ENCODE measurements around the gene MTHFR. TPM values are rescaled to one million over a fixed set of nuclear protein-coding genes. Genes with fewer than 3 reads are reported as not detected.

MTHFR gene
- total and polyA plus RNA-seq, 4 donors, result 5.5 to 29.0 (median 18.3) TPM

DNA sequence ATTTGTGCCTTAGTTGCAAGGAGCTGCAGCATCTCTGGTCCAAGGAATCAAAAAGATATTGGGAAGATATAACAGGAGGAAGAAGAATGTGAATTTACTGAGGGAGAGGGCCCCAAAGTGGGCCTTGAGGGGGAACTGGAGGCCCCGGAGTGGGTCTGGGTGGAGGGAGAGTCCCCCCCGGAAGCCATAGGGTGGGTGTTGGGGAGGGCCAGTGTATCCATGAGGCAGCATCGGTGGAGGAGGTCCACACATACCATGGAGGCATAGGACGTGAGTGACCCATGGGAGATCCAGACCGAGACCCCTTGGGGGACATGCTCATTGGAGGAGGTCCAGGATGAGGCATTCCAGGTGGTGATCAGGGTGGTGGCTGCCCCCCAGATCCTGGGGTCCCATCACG is 44.5 kb downstream of the MTHFR start:
- DNase-seq (ENCODE audit: low spot score), result no peak
- peaks cover 0 to 5% (median 0%) of the 10 kb centered on the region in 4 donors for H3K4me1 ChIP-seq (ENCODE audit: control insufficient read depth in 4 of 4, insufficient read depth in 4 of 4, low read length in 3 of 4)
- peaks cover 0 to 6% (median 0%) of the 10 kb centered on the region in 4 donors for H3K27me3 ChIP-seq (ENCODE audit: control insufficient read depth in 4 of 4, insufficient read depth in 4 of 4, low read length in 3 of 4)
- no peak overlapping the region for H3K4me3 ChIP-seq (ENCODE audit: low read depth in 1 of 3, low read length in 3 of 3)
- TF ChIP-seq, protein P1, sequence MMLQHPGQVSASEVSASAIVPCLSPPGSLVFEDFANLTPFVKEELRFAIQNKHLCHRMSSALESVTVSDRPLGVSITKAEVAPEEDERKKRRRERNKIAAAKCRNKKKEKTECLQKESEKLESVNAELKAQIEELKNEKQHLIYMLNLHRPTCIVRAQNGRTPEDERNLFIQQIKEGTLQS (IDR thresholded peaks at IDR 0.05), result no peak
- TF ChIP-seq GABPA (IDR thresholded peaks at IDR 0.05 in 1 of 2, conservative IDR thresholded peaks at IDR 0.05 in 1 of 2), result no peak
- TF ChIP-seq TAF1 (conservative IDR thresholded peaks at IDR 0.05), result no peak
- TF ChIP-seq, protein P2, sequence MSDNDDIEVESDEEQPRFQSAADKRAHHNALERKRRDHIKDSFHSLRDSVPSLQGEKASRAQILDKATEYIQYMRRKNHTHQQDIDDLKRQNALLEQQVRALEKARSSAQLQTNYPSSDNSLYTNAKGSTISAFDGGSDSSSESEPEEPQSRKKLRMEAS (IDR thresholded peaks at IDR 0.05), result no peak
- TF ChIP-seq YY1 (IDR thresholded peaks at IDR 0.05), result no peak
- TF ChIP-seq FOXA1 (IDR thresholded peaks at IDR 0.05), result no peak
- TF ChIP-seq REST (IDR thresholded peaks at IDR 0.05), result no peak
- no peak for TF ChIP-seq NR2F2 (IDR thresholded peaks at IDR 0.05)
- no peak for TF ChIP-seq SP1 (IDR thresholded peaks at IDR 0.05)
- TF ChIP-seq RXRA (IDR thresholded peaks at IDR 0.05), result no peak
- no peak for TF ChIP-seq RAD21 (IDR thresholded peaks at IDR 0.05)
- no peak for TF ChIP-seq FOXA2 (IDR thresholded peaks at IDR 0.05)
- no peak for TF ChIP-seq CTCF (IDR thresholded peaks at IDR 0.05; ENCODE audit: low read depth, low read length, missing input control)
- no peak for TF ChIP-seq HNF4A (conservative IDR thresholded peaks at IDR 0.05)
- TF ChIP-seq ZBTB33 (IDR thresholded peaks at IDR 0.05), result no peak
- WGBS, result 84% methylated on average over 6 of the region's 6 CpGs
- no peak overlapping the region for H3K9ac ChIP-seq (ENCODE audit: low read depth in 1 of 2, low read length in 2 of 2)
- no peaks in the 10 kb centered on the region for H3K9me3 ChIP-seq (ENCODE audit: control insufficient read depth in 4 of 4, low read length in 3 of 4)
- H3K36me3 ChIP-seq (ENCODE audit: control insufficient read depth in 4 of 4, insufficient read depth in 3 of 4, low read depth in 1 of 4, low read length in 3 of 4), result no peaks in the 10 kb centered on the region
- H3K27ac ChIP-seq (ENCODE audit: low read depth in 1 of 2, low read length in 2 of 2), result no peak overlapping the region

GRCh38 chr1:11759791-11760190 is 46.0 kb downstream of the MTHFR start:
- no peaks in the 10 kb centered on the region for H3K9me3 ChIP-seq (ENCODE audit: control insufficient read depth in 4 of 4, low read length in 3 of 4)
- 92% methylated on average over 4 of the region's 4 CpGs for WGBS
- peaks cover 0 to 5% (median 0%) of the 10 kb centered on the region in 4 donors for H3K4me1 ChIP-seq (ENCODE audit: control insufficient read depth in 4 of 4, insufficient read depth in 4 of 4, low read length in 3 of 4)
- TF ChIP-seq, protein P2 (IDR thresholded peaks at IDR 0.05), result no peak
- TF ChIP-seq REST (IDR thresholded peaks at IDR 0.05) (no peak), HNF4G (IDR thresholded peaks at IDR 0.05) (no peak), FOXA2 (IDR thresholded peaks at IDR 0.05) (no peak), RAD21 (IDR thresholded peaks at IDR 0.05) (no peak)
- no peak overlapping the region for H3K4me3 ChIP-seq (ENCODE audit: low read depth in 1 of 3, low read length in 3 of 3)
- no peak for DNase-seq (ENCODE audit: low spot score)
- H3K27me3 ChIP-seq (ENCODE audit: control insufficient read depth in 4 of 4, insufficient read depth in 4 of 4, low read length in 3 of 4), result peaks cover 0 to 6% (median 0%) of the 10 kb centered on the region in 4 donors
- no peak overlapping the region for H3K27ac ChIP-seq (ENCODE audit: low read depth in 1 of 2, low read length in 2 of 2)
- H3K36me3 ChIP-seq (ENCODE audit: control insufficient read depth in 4 of 4, insufficient read depth in 3 of 4, low read depth in 1 of 4, low read length in 3 of 4), result no peaks in the 10 kb centered on the region
- no peak overlapping the region for H3K9ac ChIP-seq (ENCODE audit: low read depth in 1 of 2, low read length in 2 of 2)

Measured in liver (tissue), 9 donors.